ENCODE data around the gene PRDX5.

DNA sequence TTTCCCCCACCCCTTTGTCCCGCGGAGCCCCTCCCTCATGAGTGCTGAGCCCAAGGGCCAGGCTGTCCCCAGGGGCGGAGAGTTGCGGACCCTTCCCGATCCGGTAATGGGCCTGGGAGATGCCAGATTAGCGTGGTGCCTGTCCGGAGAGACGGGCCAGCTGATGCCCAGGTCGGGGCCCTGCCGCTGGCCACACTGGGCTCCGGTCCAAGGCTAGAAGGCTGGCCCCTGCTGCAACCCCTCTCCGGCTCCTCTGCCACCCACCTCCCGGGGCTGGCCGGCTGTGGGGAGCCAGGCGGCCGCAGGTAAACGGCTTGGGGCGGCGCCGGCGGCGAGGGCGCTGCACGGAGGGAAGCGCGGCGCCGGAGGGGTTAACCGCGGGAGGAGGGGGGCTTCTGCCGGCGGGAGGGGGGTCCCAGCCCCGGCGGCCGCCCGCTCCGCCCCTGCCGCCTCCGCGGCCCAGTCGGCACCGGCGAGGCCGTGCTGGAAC is 26.6 kb upstream of the PRDX5 start, which contains the start of gene KCNK4:
- TF ChIP-seq, protein P1, sequence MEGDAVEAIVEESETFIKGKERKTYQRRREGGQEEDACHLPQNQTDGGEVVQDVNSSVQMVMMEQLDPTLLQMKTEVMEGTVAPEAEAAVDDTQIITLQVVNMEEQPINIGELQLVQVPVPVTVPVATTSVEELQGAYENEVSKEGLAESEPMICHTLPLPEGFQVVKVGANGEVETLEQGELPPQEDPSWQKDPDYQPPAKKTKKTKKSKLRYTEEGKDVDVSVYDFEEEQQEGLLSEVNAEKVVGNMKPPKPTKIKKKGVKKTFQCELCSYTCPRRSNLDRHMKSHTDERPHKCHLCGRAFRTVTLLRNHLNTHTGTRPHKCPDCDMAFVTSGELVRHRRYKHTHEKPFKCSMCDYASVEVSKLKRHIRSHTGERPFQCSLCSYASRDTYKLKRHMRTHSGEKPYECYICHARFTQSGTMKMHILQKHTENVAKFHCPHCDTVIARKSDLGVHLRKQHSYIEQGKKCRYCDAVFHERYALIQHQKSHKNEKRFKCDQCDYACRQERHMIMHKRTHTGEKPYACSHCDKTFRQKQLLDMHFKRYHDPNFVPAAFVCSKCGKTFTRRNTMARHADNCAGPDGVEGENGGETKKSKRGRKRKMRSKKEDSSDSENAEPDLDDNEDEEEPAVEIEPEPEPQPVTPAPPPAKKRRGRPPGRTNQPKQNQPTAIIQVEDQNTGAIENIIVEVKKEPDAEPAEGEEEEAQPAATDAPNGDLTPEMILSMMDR (conservative IDR thresholded peaks at IDR 0.05; ENCODE audit: low read length): no peak
- no peak for TF ChIP-seq EZH2phosphoT487 (IDR thresholded peaks at IDR 0.05; ENCODE audit: borderline replicate concordance, low read depth, low read length)
